H7 (cell line): ENCODE results near the gene OXA1L. TPM values are rescaled to one million over a fixed set of nuclear protein-coding genes. Genes with fewer than 3 reads are reported as not detected.

Source experiments
- DNase-seq: peaks from one replicate; pipeline ENCODE4 v3.0.0; 2012
- H3K27me3 ChIP-seq: 2 replicates; pipeline ENCODE4 v1.6.0; 2011; ENCODE audit warnings: mild to moderate bottlenecking, low read length; ENCODE audit not compliant: control insufficient read depth, insufficient read depth
- H3K36me3 ChIP-seq: replicated peaks from 2 replicates; pipeline ENCODE4 v1.5.1; 2011; ENCODE audit warnings: low read length; ENCODE audit not compliant: control insufficient read depth, insufficient read depth
- H3K4me3 ChIP-seq: 2 replicates; pipeline ENCODE4 v1.5.1; 2011; ENCODE audit warnings: low read depth, mild to moderate bottlenecking, control low read depth, low read length, moderate library complexity; ENCODE audit not compliant: insufficient read depth
- total RNA-seq: library from RNA; depleted of rRNA; stranded (reverse); fragments of >200 nt; shearing (Covaris generic); gene quantifications from 2 replicates; pipeline ENCODE4 v1.2.3, GENCODE V29; 2014; rRNA removed

Gene OXA1L
- total RNA-seq, 1 experiment from 2014 or later: 192 TPM

DNA sequence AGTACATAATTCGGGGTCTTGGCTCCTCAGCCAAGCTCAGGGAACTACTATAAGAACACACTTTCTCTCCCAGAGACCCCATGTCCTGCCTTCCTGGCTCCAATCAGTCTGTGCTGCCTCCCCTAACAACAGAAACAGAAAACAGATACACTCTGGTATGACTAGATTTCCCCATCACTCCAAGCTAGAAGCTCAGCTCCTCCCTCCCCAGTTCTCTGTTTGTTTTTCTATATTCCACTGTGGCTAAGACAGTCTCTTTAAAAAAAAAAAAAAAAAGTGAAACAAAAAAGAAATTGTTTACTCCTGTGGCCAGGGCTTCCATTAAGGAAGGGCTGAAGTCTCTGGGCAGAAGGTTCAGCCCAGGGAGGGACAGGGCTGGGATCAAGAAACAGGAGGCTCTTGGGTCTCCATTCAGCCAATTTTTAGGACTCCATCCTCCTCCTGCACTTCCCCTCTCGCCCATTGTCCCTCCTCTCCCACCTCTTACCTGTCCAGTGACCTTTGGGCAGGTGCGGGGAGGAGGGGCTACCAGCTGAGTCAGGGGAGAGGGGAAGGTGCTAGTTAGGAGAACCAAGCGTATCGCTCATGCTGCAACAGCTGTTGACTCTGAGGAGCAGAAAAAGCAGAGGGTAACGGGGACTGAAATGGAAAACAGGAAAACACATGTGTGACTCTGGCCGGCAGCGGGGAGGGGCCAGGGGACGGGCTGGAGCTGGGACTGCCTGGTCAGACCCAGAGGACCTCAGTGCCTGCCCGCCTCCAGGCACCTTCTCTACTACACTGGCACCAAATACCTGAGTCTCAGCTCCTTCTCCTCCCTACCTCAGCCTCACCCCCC, 52.9 kb downstream of the OXA1L start:
- DNase-seq: peak; percentile 63
- Histone ChIP-seq H3K36me3 (no peaks in the 10 kb centered on the region), H3K4me3 (peak overlapping the region; percentile 4; the same call in 1 of the 2 replicates), H3K27me3 (no peaks in the 10 kb centered on the region)

- Histone ChIP-seq H3K27me3 (no peaks in the 10 kb centered on the region), H3K36me3 (no peaks in the 10 kb centered on the region), H3K4me3 (no peak overlapping the region)
- DNase-seq: no peak
Observed at GRCh38 chr14:22820731-22821130, 54.2 kb downstream of the OXA1L start.

GRCh38 chr14:22821193-22822015, 54.9 kb downstream of the OXA1L start:
- peak; percentile 44 for DNase-seq
- peak overlapping the region; percentile 76 for H3K4me3 ChIP-seq
- no peaks in the 10 kb centered on the region for H3K36me3 ChIP-seq
- no peaks in the 10 kb centered on the region for H3K27me3 ChIP-seq

- H3K4me3 ChIP-seq: peak overlapping the region; percentile 76
- no peaks in the 10 kb centered on the region for H3K36me3 ChIP-seq
- H3K27me3 ChIP-seq: no peaks in the 10 kb centered on the region
- peak; percentile 92 for DNase-seq
Observed at GRCh38 chr14:22822016-22822570, 55.6 kb downstream of the OXA1L start.

Other genes with a start within 250 kb of the OXA1L start
- 218 and 306 TPM in 2 replicates for gene DAD1, start 177.5 kb upstream of the OXA1L start, total RNA-seq
- gene ABHD4, start 168.4 kb upstream of the OXA1L start, total RNA-seq: 28.4 and 29.6 TPM in 2 replicates
- not detected in 2 replicates for gene OR6J1, start 122.3 kb upstream of the OXA1L start, total RNA-seq
- gene SLC7A7, start 48.7 kb downstream of the OXA1L start, total RNA-seq: 5.7 and 8.3 TPM in 2 replicates
- 80.8 and 86.6 TPM in 2 replicates for gene MRPL52, start 63.2 kb downstream of the OXA1L start, total RNA-seq
- gene MMP14, start 69.9 kb downstream of the OXA1L start, total RNA-seq: 54.6 and 79.8 TPM in 2 replicates
- gene LRP10, start 105.1 kb downstream of the OXA1L start, total RNA-seq: 9.5 and 19.3 TPM in 2 replicates
- gene REM2, start 116.5 kb downstream of the OXA1L start, total RNA-seq: 0.33 and 0.73 TPM in 2 replicates
- gene RBM23, start 152.5 kb downstream of the OXA1L start, total RNA-seq: 41.9 and 45.0 TPM in 2 replicates
- gene PRMT5, start 162.7 kb downstream of the OXA1L start, total RNA-seq: 86.7 and 114 TPM in 2 replicates
- 96.5 and 104 TPM in 2 replicates for gene HAUS4, start 190.4 kb downstream of the OXA1L start, total RNA-seq
- gene AJUBA, start 215.9 kb downstream of the OXA1L start, total RNA-seq: 27.0 and 27.5 TPM in 2 replicates
- gene C14orf93, start 243.5 kb downstream of the OXA1L start, total RNA-seq: 13.2 and 16.9 TPM in 2 replicates